ENCODE measurements around the gene MEF2B. TPM values are rescaled to one million over a fixed set of nuclear protein-coding genes. Genes with fewer than 3 reads are reported as not detected.

The MEF2B gene
- total RNA-seq, 6 experiments from 2014 or later, result 0.24 to 2.1 (median 0.97) TPM; not detected in 2

GRCh38 chr19:19192910-19193423 lies 22.9 kb upstream of the MEF2B start:
- H3K4me1 ChIP-seq, result peaks cover 0 to 13% (median 8%) of the 10 kb centered on the region in 4 donors

DNA sequence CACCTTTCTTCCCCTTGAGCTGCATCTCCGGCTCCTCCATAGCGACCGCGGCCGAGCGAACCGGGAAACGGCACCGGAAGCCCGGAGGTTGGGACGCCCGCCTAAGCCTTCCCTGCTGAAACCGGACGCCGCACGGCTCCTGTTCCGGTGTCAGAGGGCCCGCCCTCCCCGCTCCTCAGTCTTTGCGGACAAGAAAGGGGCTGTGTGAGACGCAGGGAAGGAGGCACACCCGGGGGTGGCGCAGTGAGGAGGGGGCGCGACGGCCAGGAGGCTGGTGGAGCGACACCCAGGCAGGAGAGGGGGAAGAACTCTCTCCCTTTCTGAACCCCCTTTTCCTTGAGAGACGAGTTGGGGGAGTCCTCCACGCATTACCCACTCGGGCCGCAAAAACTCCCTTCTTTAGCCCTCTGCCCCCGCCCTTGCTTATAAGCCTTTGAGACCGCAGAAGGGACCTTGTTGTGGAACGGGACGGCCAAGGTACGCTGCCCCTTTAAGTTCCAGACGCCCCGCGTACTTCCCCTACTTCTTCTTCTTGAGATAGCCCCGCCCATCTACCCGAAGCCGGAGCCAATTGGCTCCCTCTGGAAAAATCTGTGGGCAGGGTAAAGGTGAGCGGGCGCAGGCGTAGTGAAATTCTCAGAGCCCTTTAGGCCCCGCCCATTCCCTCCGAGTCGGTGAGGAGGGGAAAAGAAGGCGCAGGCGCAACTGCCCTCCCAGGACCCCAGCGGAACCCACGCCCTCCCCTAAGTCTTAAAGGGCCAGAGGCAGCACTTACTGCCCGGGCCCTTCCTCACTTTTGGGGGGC lies 22.2 kb upstream of the MEF2B start, which contains the start of the genes BORCS8 and RFXANK:
Gene BORCS8 (minus strand): TSS at position 75 of the 805 bp plus-strand sequence. CDS start 35 bp downstream, at position 40.
Gene RFXANK (plus strand): TSS at position 181 of the 805 bp plus-strand sequence. CDS start 1,689 bp downstream, outside the sequence.
- TF ChIP-seq POLR2A (IDR thresholded peaks at IDR 0.05), result peak; percentile 61
- TF ChIP-seq CTCF (IDR thresholded peaks at IDR 0.05), result no peak
- H3K36me3 ChIP-seq, result no peaks in the 10 kb centered on the region
- ATAC-seq (peak; percentile 93 to 97 (median 95)), DNase-seq (peak; percentile 99)
- intact Hi-C loops (cut with DNase I), result loop anchor here in 1 of 2 donors (10.0 kb wide), 1 partner anchor 303 kb away; no protein-coding TSS in a partner anchor
- H3K27me3 ChIP-seq, result no peaks in the 10 kb centered on the region
- peaks cover 0 to 13% (median 8%) of the 10 kb centered on the region in 4 donors for H3K4me1 ChIP-seq
- peak within 1 kb of the TSS; percentile 74 to 99 (median 99) for H3K4me3 ChIP-seq
- WGBS (ENCODE audit: insufficient coverage, low coverage, low lambda C conversion rate, missing lambda C conversion rate), result 0% methylated on average over 17 of the region's 53 CpGs
- no peaks in the 10 kb centered on the region for H3K9me3 ChIP-seq
- peak within 1 kb of the TSS; percentile 99 to 100 (median 99) for H3K27ac ChIP-seq

More at GRCh38 chr19:19192910-19193423, 22.9 kb upstream of the MEF2B start:
- Histone ChIP-seq H3K27ac (peak overlapping the region; percentile 99 to 100 (median 99)), H3K27me3 (no peaks in the 10 kb centered on the region), H3K9me3 (no peaks in the 10 kb centered on the region), H3K36me3 (no peaks in the 10 kb centered on the region), H3K4me3 (peak overlapping the region; percentile 74 to 99 (median 99))
- no peak for TF ChIP-seq POLR2A (IDR thresholded peaks at IDR 0.05)
- no peak for TF ChIP-seq CTCF (IDR thresholded peaks at IDR 0.05)
- no peak for DNase-seq
- intact Hi-C loops (cut with DNase I), result loop anchor here in 1 of 2 donors (10.0 kb wide), 1 partner anchor 302 kb away; no protein-coding TSS in a partner anchor
- ATAC-seq, result no peak
- 4% methylated on average over 11 of the region's 22 CpGs for WGBS (ENCODE audit: insufficient coverage, low coverage, low lambda C conversion rate, missing lambda C conversion rate)

- H3K4me1 ChIP-seq, result peaks cover 0 to 13% (median 8%) of the 10 kb centered on the region in 4 donors
- peak overlapping the region; percentile 99 to 100 (median 99) for H3K27ac ChIP-seq
- no peak for ATAC-seq
These were observed 21.7 kb upstream of the MEF2B start for GRCh38 chr19:19191768-19192077.

More at GRCh38 chr19:19191768-19192077, 21.7 kb upstream of the MEF2B start:
- intact Hi-C loops (cut with DNase I), result loop anchor here in 1 of 2 donors (10.0 kb wide), 1 partner anchor 303 kb away; no protein-coding TSS in a partner anchor
- H3K4me3 ChIP-seq, result peak overlapping the region; percentile 74 to 99 (median 99)
- H3K36me3 ChIP-seq, result no peaks in the 10 kb centered on the region
- TF ChIP-seq CTCF (IDR thresholded peaks at IDR 0.05), result no peak
- TF ChIP-seq POLR2A (IDR thresholded peaks at IDR 0.05), result no peak
- no peak for DNase-seq
- WGBS (ENCODE audit: insufficient coverage, low coverage, low lambda C conversion rate, missing lambda C conversion rate), result 10% methylated on average over 3 of the region's 17 CpGs
- no peaks in the 10 kb centered on the region for H3K27me3 ChIP-seq
- H3K9me3 ChIP-seq, result no peaks in the 10 kb centered on the region

Measured in right lobe of liver (tissue), 6 donors.